T-helper 2 cell (primary cell): ENCODE measurements around the gene CNKSR3.

Experiments used
- DNase-seq, 5 experiments: peaks; one replicate each; pipeline versions ENCODE4 v3.0.0 to v3.0.0-alpha.2; 2012 to 2022

The CNKSR3 gene

GRCh38 chr6:154500769-154501577 is 9.5 kb downstream of the CNKSR3 start:
- DNase-seq, result no peak

GRCh38 chr6:154499855-154500589 is 10.5 kb downstream of the CNKSR3 start:
- no peak for DNase-seq

GRCh38 chr6:154498340-154498934 is 12.0 kb downstream of the CNKSR3 start:
- no peak for DNase-seq

GRCh38 chr6:154496793-154497517 is 13.5 kb downstream of the CNKSR3 start:
- no peak for DNase-seq

GRCh38 chr6:154496186-154496585 is 14.3 kb downstream of the CNKSR3 start:
- DNase-seq, result no peak

- DNase-seq, result no peak
Observed at GRCh38 chr6:154494592-154495311, 15.7 kb downstream of the CNKSR3 start.

- DNase-seq, result no peak
Observed at GRCh38 chr6:154491567-154492470, 18.7 kb downstream of the CNKSR3 start.

GRCh38 chr6:154489822-154490221 is 20.7 kb downstream of the CNKSR3 start:
- no peak for DNase-seq

GRCh38 chr6:154488802-154489437 is 21.6 kb downstream of the CNKSR3 start:
- no peak for DNase-seq

- no peak for DNase-seq
Observed at GRCh38 chr6:154488248-154488593, 22.3 kb downstream of the CNKSR3 start.

GRCh38 chr6:154487367-154488247 is 22.9 kb downstream of the CNKSR3 start:
- DNase-seq, result peak in 1 of 5 experiments; percentile 31

GRCh38 chr6:154485815-154486214 is 24.7 kb downstream of the CNKSR3 start:
- DNase-seq, result no peak

- no peak for DNase-seq
Observed at GRCh38 chr6:154484942-154485341, 25.5 kb downstream of the CNKSR3 start.

- no peak for DNase-seq
Observed at GRCh38 chr6:154482858-154483257, 27.6 kb downstream of the CNKSR3 start.

- no peak for DNase-seq
Observed at GRCh38 chr6:154481521-154482013, 28.9 kb downstream of the CNKSR3 start.

- no peak for DNase-seq
Observed at GRCh38 chr6:154479771-154480639, 30.5 kb downstream of the CNKSR3 start.

- no peak for DNase-seq
Observed at GRCh38 chr6:154479351-154479769, 31.1 kb downstream of the CNKSR3 start.

- no peak for DNase-seq
Observed at GRCh38 chr6:154478701-154479060, 31.8 kb downstream of the CNKSR3 start.
